Parathyroid adenoma (tissue), 2 donors: ENCODE data around the gene KRT35.

Experiments used
- H2AFZ ChIP-seq: fragments of 300-600 bp; sonication (generic); one replicate; pipeline ENCODE4 v1.7.0; 2017; ENCODE audit warnings: antibody characterized with exemption, mild to moderate bottlenecking
- H3K27ac ChIP-seq: fragments of 300-600 bp; sonication (generic); one replicate; pipeline ENCODE4 v1.7.0; 2017
- H3K27me3 ChIP-seq: fragments of 300-600 bp; sonication (generic); one replicate; pipeline ENCODE4 v1.7.0; 2017; ENCODE audit warnings: low read length; ENCODE audit not compliant: control insufficient read depth, insufficient read depth
- H3K36me3 ChIP-seq: fragments of 300-600 bp; sonication (generic); one replicate; pipeline ENCODE4 v1.7.0; 2017; ENCODE audit warnings: low read length; ENCODE audit not compliant: control insufficient read depth, insufficient read depth
- H3K4me1 ChIP-seq: fragments of 300-600 bp; sonication (generic); one replicate; pipeline ENCODE4 v1.7.0; 2017; ENCODE audit warnings: control low read depth
- H3K4me2 ChIP-seq: fragments of 300-600 bp; sonication (generic); one replicate; pipeline ENCODE4 v1.7.0; 2017; ENCODE audit warnings: low read length
- H3K4me3 ChIP-seq: fragments of 300-600 bp; sonication (generic); one replicate; pipeline ENCODE4 v1.7.0; 2017; ENCODE audit warnings: low read depth, low read length
- H3K79me2 ChIP-seq: fragments of 300-600 bp; sonication (generic); one replicate; pipeline ENCODE4 v1.7.0; 2017; ENCODE audit warnings: control low read depth
- H3K9ac ChIP-seq: fragments of 300-600 bp; sonication (generic); one replicate; pipeline ENCODE4 v1.7.0; 2017; ENCODE audit warnings: mild to moderate bottlenecking
- H3K9me3 ChIP-seq: fragments of 300-600 bp; sonication (generic); one replicate; pipeline ENCODE4 v1.7.0; 2017; ENCODE audit warnings: low read length; ENCODE audit not compliant: control insufficient read depth
- CTCF ChIP-seq: fragments of 300-600 bp; sonication (generic); IDR thresholded peaks from one replicate; pipeline ENCODE4 v1.7.0; 2017; ENCODE audit warnings: antibody characterized with exemption, mild to moderate bottlenecking
- donor health status: primary hyperparathyroidism.

KRT35 gene

GRCh38 chr17:41474863-41475262 lies 6.1 kb downstream of the KRT35 start:
- Histone ChIP-seq H3K27ac (no peak overlapping the region), H3K79me2 (no peaks in the 10 kb centered on the region), H3K36me3 (no peaks in the 10 kb centered on the region), H3K9me3 (no peaks in the 10 kb centered on the region), H3K4me2 (no peak overlapping the region), H3K27me3 (no peaks in the 10 kb centered on the region), H3K4me3 (no peak overlapping the region), H3K4me1 (no peaks in the 10 kb centered on the region), H3K9ac (no peak overlapping the region), H2AFZ (no peak overlapping the region)
- no peak for TF ChIP-seq CTCF

- H3K4me3 ChIP-seq: no peak overlapping the region
- no peak overlapping the region for H3K4me2 ChIP-seq
- H3K27ac ChIP-seq: no peak overlapping the region
- H3K27me3 ChIP-seq: no peaks in the 10 kb centered on the region
- no peak overlapping the region for H3K9ac ChIP-seq
- no peaks in the 10 kb centered on the region for H3K36me3 ChIP-seq
- H2AFZ ChIP-seq: no peak overlapping the region
- H3K9me3 ChIP-seq: no peaks in the 10 kb centered on the region
- H3K79me2 ChIP-seq: no peaks in the 10 kb centered on the region
- TF ChIP-seq CTCF: no peak
- H3K4me1 ChIP-seq: no peaks in the 10 kb centered on the region
Measured at GRCh38 chr17:41468346-41468745, 12.6 kb downstream of the KRT35 start.

GRCh38 chr17:41467561-41467960 lies 13.4 kb downstream of the KRT35 start:
- Histone ChIP-seq H3K4me1 (no peaks in the 10 kb centered on the region), H3K27ac (no peak overlapping the region), H3K36me3 (no peaks in the 10 kb centered on the region), H2AFZ (no peak overlapping the region), H3K9ac (no peak overlapping the region), H3K4me2 (no peak overlapping the region), H3K9me3 (no peaks in the 10 kb centered on the region), H3K27me3 (no peaks in the 10 kb centered on the region), H3K79me2 (no peaks in the 10 kb centered on the region), H3K4me3 (no peak overlapping the region)
- TF ChIP-seq CTCF: no peak

- no peaks in the 10 kb centered on the region for H3K36me3 ChIP-seq
- TF ChIP-seq CTCF: no peak
- no peak within 1 kb of the TSS for H3K27ac ChIP-seq
- no peak within 1 kb of the TSS for H3K9ac ChIP-seq
- H3K4me2 ChIP-seq: no peak within 1 kb of the TSS
- H3K4me3 ChIP-seq: no peak within 1 kb of the TSS
- no peaks in the 10 kb centered on the region for H3K79me2 ChIP-seq
- no peaks in the 10 kb centered on the region for H3K4me1 ChIP-seq
- H3K9me3 ChIP-seq: no peaks in the 10 kb centered on the region
- no peaks in the 10 kb centered on the region for H3K27me3 ChIP-seq
- no peak within 1 kb of the TSS for H2AFZ ChIP-seq
Measured at GRCh38 chr17:41466988-41467387, 14.0 kb downstream of the KRT35 start, which contains the start of gene KRT32. TSS of gene KRT32 (minus strand) at chr17:41467386. CDS start at chr17:41467325, 61 bp downstream.

GRCh38 chr17:41464682-41465081 lies 16.3 kb downstream of the KRT35 start:
- Histone ChIP-seq H3K79me2 (no peaks in the 10 kb centered on the region), H3K27ac (no peak overlapping the region), H3K27me3 (no peaks in the 10 kb centered on the region), H3K4me3 (no peak overlapping the region), H3K9me3 (no peaks in the 10 kb centered on the region), H2AFZ (no peak overlapping the region), H3K4me2 (no peak overlapping the region), H3K4me1 (no peaks in the 10 kb centered on the region), H3K9ac (no peak overlapping the region), H3K36me3 (no peaks in the 10 kb centered on the region)
- TF ChIP-seq CTCF: no peak
